HG03520 (cell line): ENCODE results near the gene AHNAK2.
A peak's percentile ranks its signal among the peaks of the same experiment; 100 is the strongest.

ENCODE experiments used
- ATAC-seq: cut with Tn5 transposase; IDR thresholded peaks from one replicate; pipeline ENCODE4 v1.9.1; 2021; ENCODE audit warnings: mild to moderate bottlenecking, moderate library complexity; ENCODE audit not compliant: unreplicated experiment

The AHNAK2 gene

GRCh38 chr14:104986487-104987164 lies 8.5 kb upstream of the AHNAK2 start:
- ATAC-seq = no peak

GRCh38 chr14:104985675-104986486 lies 7.7 kb upstream of the AHNAK2 start, which contains the start of gene CLBA1:
Gene CLBA1 (plus strand): TSS chr14:104985788. CDS start chr14:104986432, 644 bp downstream.
- peak; percentile 90 for ATAC-seq

- ATAC-seq = no peak
Observed at GRCh38 chr14:104984056-104984894, 6.1 kb upstream of the AHNAK2 start.

- ATAC-seq = no peak
Observed at GRCh38 chr14:104983231-104983721, 5.1 kb upstream of the AHNAK2 start.

GRCh38 chr14:104982548-104983230 lies 4.5 kb upstream of the AHNAK2 start:
- ATAC-seq = no peak

DNA sequence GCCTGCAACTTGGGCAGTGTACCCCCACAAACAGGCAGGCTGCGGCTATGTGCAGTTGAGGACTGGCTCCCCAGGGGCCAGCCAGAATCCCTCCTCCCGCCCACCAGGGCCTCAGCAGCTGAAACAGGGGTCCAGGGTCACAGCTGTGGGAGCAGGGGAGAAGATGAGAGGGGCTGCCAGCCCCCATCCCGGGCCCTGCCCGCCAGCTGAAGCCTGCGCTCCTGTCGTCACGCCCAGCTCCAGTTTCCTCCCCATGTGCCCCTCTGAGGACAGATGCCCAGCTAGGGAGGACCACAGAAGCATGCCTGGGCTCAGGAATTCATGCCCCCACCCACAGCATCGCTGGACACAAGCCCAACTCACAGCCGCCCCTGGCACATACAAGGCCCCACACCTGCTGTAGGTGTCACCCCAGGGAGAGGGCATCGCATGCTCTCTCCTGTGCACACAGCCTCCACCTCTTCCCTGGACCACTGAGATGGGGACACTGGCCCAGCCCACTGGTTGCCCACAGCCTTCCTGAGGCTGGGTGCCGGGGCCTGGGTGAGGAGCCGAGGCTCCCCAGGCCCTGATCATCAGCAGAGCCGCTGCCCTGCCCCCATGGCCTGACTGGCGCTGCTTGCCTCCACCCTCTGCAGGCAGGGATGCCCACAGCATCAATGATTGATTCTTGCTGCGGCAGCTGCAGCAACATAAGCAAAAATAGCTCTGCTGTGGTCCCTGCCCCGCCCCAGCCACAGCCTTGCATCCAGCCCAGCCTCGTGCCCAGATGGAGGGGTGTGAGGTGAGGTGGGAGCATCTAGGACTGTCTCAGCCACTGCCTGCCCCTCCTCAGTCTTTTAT lies 3.7 kb upstream of the AHNAK2 start:
- ATAC-seq = no peak

GRCh38 chr14:104980611-104981531 lies 2.7 kb upstream of the AHNAK2 start:
- ATAC-seq = no peak

- ATAC-seq = no peak
Observed at GRCh38 chr14:104979758-104980610, 1.8 kb upstream of the AHNAK2 start.

DNA sequence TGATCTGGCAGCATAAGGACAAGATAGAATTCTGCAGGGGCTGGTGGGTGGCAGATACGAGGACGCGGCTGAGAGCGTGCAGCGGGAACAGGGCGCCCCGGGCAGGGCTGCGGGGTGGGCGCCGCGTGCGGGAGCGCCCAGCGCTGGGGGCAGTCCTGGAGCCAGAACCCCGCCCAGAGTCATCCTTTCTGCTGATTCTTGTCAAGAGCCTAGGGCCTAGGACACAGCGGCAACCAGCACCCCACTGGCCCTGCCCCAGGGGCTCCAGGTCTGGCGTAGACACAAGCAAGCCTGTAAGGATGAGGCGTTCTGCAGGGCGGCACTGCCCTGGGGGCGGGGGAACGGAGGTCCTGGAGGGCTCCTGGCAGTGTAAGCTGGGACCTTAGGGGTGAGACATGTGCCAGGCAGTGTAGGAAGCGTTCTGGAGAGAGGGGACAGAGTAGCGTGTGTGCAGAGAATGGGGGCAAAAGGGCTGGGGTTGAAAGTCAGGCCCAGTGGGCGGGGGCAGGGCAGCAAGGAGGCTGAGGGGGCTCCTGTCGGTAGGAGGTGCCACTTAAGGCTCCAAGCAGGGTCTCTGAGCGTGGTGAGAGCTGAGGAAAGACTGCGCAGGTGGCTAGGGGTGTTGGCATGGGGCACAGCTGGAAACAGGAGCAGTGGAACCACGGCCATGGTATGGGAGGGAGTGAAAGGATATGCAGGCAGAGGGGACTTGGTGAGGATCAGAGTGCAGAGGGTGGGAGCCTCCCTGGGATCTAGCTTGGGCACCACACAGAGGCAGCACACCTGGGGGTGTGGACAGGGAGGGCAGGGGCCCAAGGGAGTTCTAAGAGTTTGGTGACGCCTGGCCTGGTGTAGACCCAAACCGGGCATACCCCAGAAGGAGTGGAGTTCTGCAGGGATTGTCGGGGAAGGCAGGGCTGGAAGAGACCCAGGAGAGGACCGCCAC lies 845 bp upstream of the AHNAK2 start:
- no peak for ATAC-seq

DNA sequence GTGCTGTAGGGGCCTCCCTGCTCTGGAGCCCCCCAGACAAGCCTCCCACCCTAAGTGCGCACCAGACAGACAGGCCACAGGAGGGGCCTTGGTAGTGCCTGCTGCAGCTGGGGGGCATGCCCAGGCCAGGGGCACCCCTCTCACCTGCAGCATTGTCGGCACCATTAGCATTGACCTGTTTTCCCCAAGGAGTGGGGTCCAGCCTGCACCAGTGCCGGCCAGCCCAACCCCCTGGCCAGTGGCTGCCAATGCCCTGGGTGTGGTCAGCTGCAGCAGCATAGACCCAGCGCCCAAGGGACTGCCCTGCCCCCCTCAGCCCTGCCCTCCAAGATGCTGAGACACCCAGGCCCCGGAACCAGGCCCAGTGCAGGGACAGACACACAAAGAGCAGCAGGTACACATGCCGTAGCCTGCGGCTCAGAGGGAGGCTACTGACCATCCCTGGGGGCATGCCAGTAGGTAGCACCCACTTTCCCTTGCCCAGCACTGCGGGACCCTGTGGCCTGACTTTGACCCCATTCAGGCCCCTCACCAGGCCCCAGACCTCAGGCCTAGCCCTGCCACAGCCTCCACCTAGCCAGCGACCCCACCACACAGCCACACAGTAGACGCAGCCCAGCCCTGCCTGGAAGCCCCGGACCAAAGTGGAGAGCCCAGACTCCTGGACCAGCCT lies 1.0 kb downstream of the AHNAK2 start:
- ATAC-seq = no peak

DNA sequence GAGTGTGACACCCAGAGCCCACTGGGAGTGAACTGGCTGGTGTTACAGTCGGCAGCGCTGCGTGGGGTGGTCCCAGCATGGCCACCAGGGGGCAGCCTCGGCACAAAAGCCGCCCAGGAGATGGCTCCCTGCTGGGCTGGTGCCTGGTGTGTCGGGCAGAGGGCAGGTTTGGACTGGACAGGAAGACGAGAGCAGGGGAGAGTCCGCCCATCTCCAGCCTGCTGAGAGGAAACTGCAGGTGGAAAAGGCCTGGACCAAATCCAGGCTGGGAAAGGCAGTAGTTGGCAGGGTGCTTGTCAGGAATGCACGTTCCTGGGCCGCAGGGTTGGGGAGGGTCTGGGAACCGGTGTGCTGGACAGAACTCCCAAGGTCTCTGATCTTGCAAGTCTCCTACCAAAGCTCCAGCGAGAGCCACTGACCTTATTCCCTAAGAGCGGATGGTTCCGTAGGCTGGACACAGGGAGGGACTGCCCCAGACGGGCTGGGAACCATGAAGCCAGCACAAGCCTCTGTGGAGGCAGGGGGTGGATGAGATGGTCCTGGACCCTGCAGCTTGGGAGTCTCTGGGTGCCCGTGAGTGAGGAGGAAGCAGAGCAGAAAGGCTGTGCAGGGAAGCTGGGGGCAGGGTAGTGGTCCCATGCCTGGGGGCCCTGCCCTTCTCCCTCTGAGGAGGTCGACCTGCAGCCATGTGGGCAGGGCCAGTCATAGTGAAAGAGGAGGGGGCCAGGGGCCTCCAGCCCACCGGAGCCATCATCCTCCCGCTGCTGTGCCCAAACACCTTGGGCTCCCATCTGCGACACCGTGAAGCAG lies 1.8 kb downstream of the AHNAK2 start:
- no peak for ATAC-seq

DNA sequence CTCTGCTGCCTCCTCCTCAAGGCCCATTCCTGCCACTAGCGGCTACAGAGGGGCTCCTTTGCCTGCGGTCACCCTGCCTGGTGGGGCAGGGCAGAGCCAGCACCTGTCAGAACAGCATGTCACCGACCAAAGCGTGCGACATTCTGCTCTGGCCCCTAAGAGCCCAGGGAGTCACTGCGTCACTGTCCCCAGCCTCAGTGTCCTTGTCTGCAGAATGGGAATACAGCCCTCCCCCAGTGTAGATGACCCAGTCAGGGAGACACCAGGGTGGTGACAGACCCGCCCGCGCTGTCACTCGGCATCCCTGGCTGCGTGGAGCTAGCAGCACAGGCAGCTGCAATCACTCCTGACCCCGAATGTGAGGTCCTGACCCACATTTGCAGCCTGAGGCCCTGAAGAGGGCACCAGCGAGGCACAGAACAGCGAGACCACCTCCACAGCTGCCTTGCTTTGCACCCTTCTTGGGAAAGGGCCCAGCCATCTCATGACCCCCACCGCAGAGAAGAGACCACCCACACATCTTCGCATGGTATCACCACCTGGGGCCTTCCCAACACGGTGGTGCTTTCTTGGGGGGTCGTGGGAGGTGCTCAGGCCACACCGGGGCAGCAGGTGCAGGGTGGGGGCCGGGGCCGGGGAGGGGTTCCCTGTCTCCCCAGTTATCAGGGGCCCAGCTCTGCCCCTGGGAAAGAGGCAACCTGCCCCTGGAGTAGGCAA lies 2.5 kb downstream of the AHNAK2 start:
- no peak for ATAC-seq

DNA sequence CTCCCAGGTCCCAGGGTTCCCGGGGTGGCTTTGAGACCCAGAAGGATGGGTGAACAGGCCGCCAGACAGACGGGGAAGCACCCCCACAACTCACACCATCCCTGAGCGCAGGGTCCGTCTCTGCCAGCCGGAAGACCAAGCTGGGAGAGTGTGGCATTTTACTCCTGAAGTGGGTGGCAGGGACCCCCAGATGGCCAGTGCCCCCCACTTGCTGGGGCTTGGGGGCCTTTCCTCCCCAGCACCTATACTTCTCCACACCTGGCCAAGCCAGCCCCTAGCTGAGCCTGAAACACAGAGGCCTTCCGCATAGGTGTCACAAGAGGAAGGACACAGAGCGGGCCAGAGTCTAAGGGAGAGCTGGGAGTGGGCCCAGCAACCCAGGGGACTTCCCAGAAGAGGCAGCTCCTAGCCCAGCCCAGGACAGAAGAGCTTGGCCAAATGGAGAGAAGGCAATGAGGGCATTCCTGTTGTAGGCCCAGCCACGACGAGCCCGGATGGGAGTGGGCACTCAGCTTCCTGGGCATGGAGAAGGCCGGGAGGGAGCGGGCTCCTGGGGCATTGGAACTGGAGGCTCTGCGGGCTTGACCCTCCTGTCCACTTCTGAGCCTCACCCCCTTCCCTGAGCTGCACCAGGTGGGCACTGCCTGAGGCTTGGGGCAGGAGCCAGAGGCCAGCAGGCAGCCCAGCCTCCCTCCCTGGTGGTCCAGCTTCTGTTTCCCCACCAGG lies 3.3 kb downstream of the AHNAK2 start:
- ATAC-seq = no peak

DNA sequence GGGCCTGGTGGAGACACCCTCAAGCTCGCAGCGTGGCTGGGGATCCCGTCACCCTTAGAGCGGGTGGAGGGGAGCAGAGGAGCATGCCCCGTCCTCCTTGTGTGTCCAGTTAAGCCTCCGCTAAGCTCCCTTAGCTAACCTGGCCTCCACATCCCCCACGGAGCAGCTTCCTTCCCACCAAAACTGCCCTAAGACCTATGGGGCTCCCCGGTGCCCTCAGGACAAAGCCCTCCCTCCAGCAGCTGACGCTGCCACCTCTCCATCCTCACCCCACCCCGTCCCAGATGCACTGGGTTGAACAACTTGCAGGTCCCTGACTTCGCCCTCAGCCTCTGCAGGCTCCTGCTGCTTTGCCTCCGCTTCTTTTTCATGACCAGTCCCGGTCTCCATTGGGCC lies 4.0 kb downstream of the AHNAK2 start:
- ATAC-seq = no peak
